Measurements from ENCODE around the gene RABL2B.

- TF ChIP-seq, protein P1, sequence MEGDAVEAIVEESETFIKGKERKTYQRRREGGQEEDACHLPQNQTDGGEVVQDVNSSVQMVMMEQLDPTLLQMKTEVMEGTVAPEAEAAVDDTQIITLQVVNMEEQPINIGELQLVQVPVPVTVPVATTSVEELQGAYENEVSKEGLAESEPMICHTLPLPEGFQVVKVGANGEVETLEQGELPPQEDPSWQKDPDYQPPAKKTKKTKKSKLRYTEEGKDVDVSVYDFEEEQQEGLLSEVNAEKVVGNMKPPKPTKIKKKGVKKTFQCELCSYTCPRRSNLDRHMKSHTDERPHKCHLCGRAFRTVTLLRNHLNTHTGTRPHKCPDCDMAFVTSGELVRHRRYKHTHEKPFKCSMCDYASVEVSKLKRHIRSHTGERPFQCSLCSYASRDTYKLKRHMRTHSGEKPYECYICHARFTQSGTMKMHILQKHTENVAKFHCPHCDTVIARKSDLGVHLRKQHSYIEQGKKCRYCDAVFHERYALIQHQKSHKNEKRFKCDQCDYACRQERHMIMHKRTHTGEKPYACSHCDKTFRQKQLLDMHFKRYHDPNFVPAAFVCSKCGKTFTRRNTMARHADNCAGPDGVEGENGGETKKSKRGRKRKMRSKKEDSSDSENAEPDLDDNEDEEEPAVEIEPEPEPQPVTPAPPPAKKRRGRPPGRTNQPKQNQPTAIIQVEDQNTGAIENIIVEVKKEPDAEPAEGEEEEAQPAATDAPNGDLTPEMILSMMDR (conservative IDR thresholded peaks at IDR 0.05; ENCODE audit: low read depth in 2 of 2), result no peak
- TF ChIP-seq EZH2phosphoT487 (IDR thresholded peaks at IDR 0.05; ENCODE audit: unreplicated experiment), result no peak
- no peak for TF ChIP-seq JUNB (IDR thresholded peaks at IDR 0.05; ENCODE audit: unreplicated experiment)
- no peak for TF ChIP-seq EZH2 (IDR thresholded peaks at IDR 0.05; ENCODE audit: low read depth, unreplicated experiment)
- TF ChIP-seq ZNF331 (CRISPR knock-in tag; IDR thresholded peaks at IDR 0.05; ENCODE audit: low read depth), result no peak
- TF ChIP-seq ZNF114 (CRISPR knock-in tag; IDR thresholded peaks at IDR 0.05), result no peak
- TF ChIP-seq POLR2AphosphoS5 (IDR thresholded peaks at IDR 0.05; ENCODE audit: low read depth), result no peak
- TF ChIP-seq REST (IDR thresholded peaks at IDR 0.05; ENCODE audit: unreplicated experiment), result no peak
- TF ChIP-seq CREB1 (CRISPR knock-in tag; IDR thresholded peaks at IDR 0.05; ENCODE audit: low read depth), result no peak
- no peak for TF ChIP-seq STAT1 (IDR thresholded peaks at IDR 0.05; ENCODE audit: unreplicated experiment)
- TF ChIP-seq, protein P2, sequence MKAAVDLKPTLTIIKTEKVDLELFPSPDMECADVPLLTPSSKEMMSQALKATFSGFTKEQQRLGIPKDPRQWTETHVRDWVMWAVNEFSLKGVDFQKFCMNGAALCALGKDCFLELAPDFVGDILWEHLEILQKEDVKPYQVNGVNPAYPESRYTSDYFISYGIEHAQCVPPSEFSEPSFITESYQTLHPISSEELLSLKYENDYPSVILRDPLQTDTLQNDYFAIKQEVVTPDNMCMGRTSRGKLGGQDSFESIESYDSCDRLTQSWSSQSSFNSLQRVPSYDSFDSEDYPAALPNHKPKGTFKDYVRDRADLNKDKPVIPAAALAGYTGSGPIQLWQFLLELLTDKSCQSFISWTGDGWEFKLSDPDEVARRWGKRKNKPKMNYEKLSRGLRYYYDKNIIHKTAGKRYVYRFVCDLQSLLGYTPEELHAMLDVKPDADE (IDR thresholded peaks at IDR 0.05), result no peak
- TF ChIP-seq NANOG (IDR thresholded peaks at IDR 0.05; ENCODE audit: borderline replicate concordance), result no peak
Measured at GRCh38 chr22:50735739-50736030, 47.8 kb downstream of the RABL2B start.

Data from GM23338 (cell line).